DOHH2 (cell line): ENCODE measurements around the gene TPCN1.

Experiments used
- H3F3A ChIP-seq: fragments of 200-600 bp; sonication (generic), shearing (Covaris generic); 2 replicates; pipeline ENCODE4 v1.6.0; 2016; ENCODE audit warnings: antibody characterized with exemption, mild to moderate bottlenecking; ENCODE audit not compliant: control insufficient read depth, insufficient read depth
- H3K27ac ChIP-seq: fragments of 200-600 bp; sonication (generic); 2 replicates; pipeline ENCODE4 v1.5.1; 2014; ENCODE audit warnings: low read depth, mild to moderate bottlenecking, low read length, moderate library complexity
- H3K27me3 ChIP-seq: fragments of 200-600 bp; sonication (generic); 2 replicates; pipeline ENCODE4 v1.6.1; 2014; ENCODE audit warnings: mild to moderate bottlenecking, low read length, mixed read lengths; ENCODE audit not compliant: control insufficient read depth
- H3K36me3 ChIP-seq: fragments of 200-600 bp; sonication (generic); 2 replicates; pipeline ENCODE4 v1.6.1; 2014; ENCODE audit warnings: mild to moderate bottlenecking, low read length, moderate library complexity, mixed read lengths; ENCODE audit not compliant: control insufficient read depth
- H3K4me1 ChIP-seq: fragments of 200-600 bp; sonication (generic); 2 replicates; pipeline ENCODE4 v1.6.1; 2014; ENCODE audit warnings: mild to moderate bottlenecking, low read length, mixed read lengths; ENCODE audit not compliant: control insufficient read depth
- H3K4me2 ChIP-seq: fragments of 200-600 bp; sonication (generic); 2 replicates; pipeline ENCODE4 v1.6.0; 2014; ENCODE audit warnings: mild to moderate bottlenecking, low read length, moderate library complexity
- H3K4me3 ChIP-seq: fragments of 200-600 bp; sonication (generic); 2 replicates; pipeline ENCODE4 v1.5.1; 2014; ENCODE audit warnings: mild to moderate bottlenecking, low read length, mixed read lengths
- H3K79me2 ChIP-seq: fragments of 200-600 bp; sonication (generic); 2 replicates; pipeline ENCODE4 v1.6.1; 2014; ENCODE audit warnings: mild to moderate bottlenecking, low read length, mixed read lengths; ENCODE audit not compliant: control insufficient read depth
- H3K9me2 ChIP-seq: fragments of 200-600 bp; sonication (generic); replicated peaks from 2 replicates; pipeline ENCODE4 v1.6.1; 2014; ENCODE audit warnings: mild to moderate bottlenecking, low read length, mixed read lengths; ENCODE audit not compliant: control insufficient read depth
- H3K9me3 ChIP-seq: fragments of 200-600 bp; sonication (generic); 2 replicates; pipeline ENCODE4 v1.6.1; 2014; ENCODE audit warnings: antibody characterized with exemption, low read length, mixed read lengths; ENCODE audit not compliant: control insufficient read depth, insufficient read depth
- H4K20me1 ChIP-seq: fragments of 200-600 bp; sonication (generic); 2 replicates; pipeline ENCODE4 v1.6.0; 2014; ENCODE audit warnings: low read depth, mild to moderate bottlenecking, antibody characterized with exemption, low read length, moderate library complexity; ENCODE audit not compliant: control insufficient read depth, insufficient read depth
- CTCF ChIP-seq: fragments of 200-600 bp; sonication (generic); IDR thresholded peaks from one replicate; pipeline ENCODE4 v1.5.1; 2014; ENCODE audit warnings: antibody characterized with exemption, mild to moderate bottlenecking, low read depth, low read length; ENCODE audit not compliant: poor library complexity, severe bottlenecking
- EZH2phosphoT487 ChIP-seq: fragments of 200-600 bp; sonication (generic); IDR thresholded peaks from 2 replicates; pipeline ENCODE4 v1.6.1; 2017; ENCODE audit warnings: borderline replicate concordance, mild to moderate bottlenecking, antibody characterized with exemption, low read length, moderate library complexity, mixed read lengths

The TPCN1 gene

GRCh38 chr12:113318900-113319628, 97.8 kb downstream of the TPCN1 start:
- Histone ChIP-seq H3K9me3 (no peaks in the 10 kb centered on the region), H3K27me3 (no peaks in the 10 kb centered on the region), H3K4me2 (no peak overlapping the region), H3K4me1 (peaks cover 3% of the 10 kb centered on the region; the same call in 1 of the 2 replicates), H3K27ac (no peak overlapping the region), H3K79me2 (no peaks in the 10 kb centered on the region), H3K9me2 (no peaks in the 10 kb centered on the region), H3F3A (no peaks in the 10 kb centered on the region), H4K20me1 (no peaks in the 10 kb centered on the region), H3K36me3 (peaks cover 19% of the 10 kb centered on the region), H3K4me3 (no peak overlapping the region)
- no peak for TF ChIP-seq CTCF
- no peak for TF ChIP-seq EZH2phosphoT487

GRCh38 chr12:113320401-113320800, 99.1 kb downstream of the TPCN1 start:
- Histone ChIP-seq H3K9me2 (no peaks in the 10 kb centered on the region), H3K4me2 (no peak overlapping the region), H3K79me2 (no peaks in the 10 kb centered on the region), H3K4me3 (no peak overlapping the region), H3K4me1 (no peaks in the 10 kb centered on the region), H3K36me3 (peaks cover 13% of the 10 kb centered on the region), H3K27ac (no peak overlapping the region), H4K20me1 (no peaks in the 10 kb centered on the region), H3K9me3 (no peaks in the 10 kb centered on the region), H3F3A (no peaks in the 10 kb centered on the region), H3K27me3 (no peaks in the 10 kb centered on the region)
- TF ChIP-seq EZH2phosphoT487 (no peak), CTCF (no peak)

- H3F3A ChIP-seq = no peaks in the 10 kb centered on the region
- H3K9me2 ChIP-seq = no peaks in the 10 kb centered on the region
- TF ChIP-seq EZH2phosphoT487 (no peak), CTCF (no peak)
- H3K4me1 ChIP-seq = no peaks in the 10 kb centered on the region
- no peaks in the 10 kb centered on the region for H3K9me3 ChIP-seq
- H3K27me3 ChIP-seq = no peaks in the 10 kb centered on the region
- peaks cover 13% of the 10 kb centered on the region for H3K36me3 ChIP-seq
- H3K4me3 ChIP-seq = no peak overlapping the region
- no peak overlapping the region for H3K27ac ChIP-seq
- H3K4me2 ChIP-seq = no peak overlapping the region
- no peaks in the 10 kb centered on the region for H4K20me1 ChIP-seq
- no peaks in the 10 kb centered on the region for H3K79me2 ChIP-seq
Observed at GRCh38 chr12:113322343-113322742, 101.1 kb downstream of the TPCN1 start.
